HepG2 (cell line): ENCODE results near the gene SLC16A4. TPM values are rescaled to one million over a fixed set of nuclear protein-coding genes. Genes with fewer than 3 reads are reported as not detected.

Source experiments
- EP300 ChIP-seq, 3 experiments: sonication (generic) in 1 of 3; formaldehyde crosslinking in 1 of 3; IDR thresholded peaks; 2 replicates each; pipeline versions ENCODE4 v1.5.1 to v1.6.1; 2011 to 2020; ENCODE audit warnings: low read depth in 2 of 3, low read length in 2 of 3, borderline replicate concordance in 1 of 3, improper control_type of control experiment in 1 of 3, mild to moderate bottlenecking in 1 of 3, missing genetic modification reagents in 1 of 3, moderate library complexity in 1 of 3
- HES4 ChIP-seq: sonication (generic); formaldehyde crosslinking; IDR thresholded peaks from 2 replicates; pipeline ENCODE4 v1.9.0; 2021; ENCODE audit warnings: mild to moderate bottlenecking, missing genetic modification reagents, borderline replicate concordance
- HNF4G ChIP-seq, 2 experiments: sonication (generic) in 1 of 2; formaldehyde crosslinking in 1 of 2; IDR thresholded peaks; 2 replicates each; pipeline versions ENCODE4 v1.4.0 to v1.6.1; 2011 to 2020; ENCODE audit warnings: borderline replicate concordance in 2 of 2, low read depth in 2 of 2, mild to moderate bottlenecking in 2 of 2, low read length in 1 of 2, missing genetic modification reagents in 1 of 2, moderate library complexity in 1 of 2
- JUNB ChIP-seq: sonication (generic); formaldehyde crosslinking; IDR thresholded peaks from 2 replicates; pipeline ENCODE4 v1.8.0; 2022; ENCODE audit warnings: missing genetic modification reagents, mild to moderate bottlenecking, borderline replicate concordance
- KDM2A ChIP-seq: sonication (generic); formaldehyde crosslinking; IDR thresholded peaks from 2 replicates; pipeline ENCODE4 v1.4.0; 2020; ENCODE audit warnings: low read depth, missing genetic modification reagents, borderline replicate concordance
- MYNN ChIP-seq: sonication (generic); formaldehyde crosslinking; IDR thresholded peaks from 2 replicates; pipeline ENCODE4 v1.4.0; 2020; ENCODE audit warnings: mild to moderate bottlenecking, low read depth, missing genetic modification reagents
- NFRKB ChIP-seq: fragments of 450-650 bp; IDR thresholded peaks from 2 replicates; pipeline ENCODE4 v1.6.1; 2017
- PHF5A ChIP-seq: IDR thresholded peaks from one replicate; pipeline ENCODE4 v1.6.1; 2018; ENCODE audit warnings: low read depth, missing genetic modification reagents; ENCODE audit not compliant: unreplicated experiment
- POLR2AphosphoS5 ChIP-seq: IDR thresholded peaks from 2 replicates; pipeline ENCODE4 v1.6.1; 2012; ENCODE audit warnings: low read depth, low read length
- POLR2G ChIP-seq: fragments of 200-400 bp; formaldehyde crosslinking; IDR thresholded peaks from 2 replicates; pipeline ENCODE4 v1.6.1; 2018; ENCODE audit warnings: mild to moderate bottlenecking, low read depth, low read length, moderate library complexity
- RCOR2 ChIP-seq: IDR thresholded peaks from 2 replicates; pipeline ENCODE4 v1.6.1; 2016; ENCODE audit warnings: missing biosample characterization, missing genetic modification reagents
- RXRB ChIP-seq: IDR thresholded peaks from 2 replicates; pipeline ENCODE4 v1.6.1; 2016; ENCODE audit warnings: borderline replicate concordance, missing genetic modification reagents, missing compliant biosample characterization
- SMAD3 ChIP-seq: sonication (generic); formaldehyde crosslinking; IDR thresholded peaks from 2 replicates; pipeline ENCODE4 v1.4.0; 2020; ENCODE audit warnings: missing genetic modification reagents
- SMYD3 ChIP-seq: sonication (generic); formaldehyde crosslinking; IDR thresholded peaks from 2 replicates; pipeline ENCODE4 v1.8.1; 2023; ENCODE audit warnings: mild to moderate bottlenecking, missing genetic modification reagents
- TBX2 ChIP-seq: sonication (generic); formaldehyde crosslinking; IDR thresholded peaks from 2 replicates; pipeline ENCODE4 v1.5.0; 2020; ENCODE audit warnings: missing genetic modification reagents, mild to moderate bottlenecking, borderline replicate concordance
- ZBTB7B ChIP-seq: sonication (generic); formaldehyde crosslinking; IDR thresholded peaks from 2 replicates; pipeline ENCODE4 v1.4.0; 2020; ENCODE audit warnings: missing genetic modification reagents
- ZNF235 ChIP-seq: sonication (generic); formaldehyde crosslinking; IDR thresholded peaks from 2 replicates; pipeline ENCODE4 v1.8.1; 2023; ENCODE audit warnings: mild to moderate bottlenecking, missing genetic modification reagents, borderline replicate concordance
- ZNF343 ChIP-seq: sonication (generic); formaldehyde crosslinking; IDR thresholded peaks from 2 replicates; pipeline ENCODE4 v1.4.0; 2020; ENCODE audit warnings: mild to moderate bottlenecking, missing genetic modification reagents
- ZNF496 ChIP-seq: sonication (generic); formaldehyde crosslinking; IDR thresholded peaks from 2 replicates; pipeline ENCODE4 v1.8.1; 2023; ENCODE audit warnings: mild to moderate bottlenecking, moderate library complexity, missing genetic modification reagents; ENCODE audit not compliant: insufficient replicate concordance
- ZNF629 ChIP-seq: sonication (generic); formaldehyde crosslinking; conservative IDR thresholded peaks from 2 replicates; pipeline ENCODE4 v1.5.0; 2020; ENCODE audit warnings: missing genetic modification reagents
- ZNF652 ChIP-seq: IDR thresholded peaks from 2 replicates; pipeline ENCODE4 v1.6.1; 2016; ENCODE audit warnings: low read depth, borderline replicate concordance
- ZNF737 ChIP-seq: sonication (generic); formaldehyde crosslinking; IDR thresholded peaks from 2 replicates; pipeline ENCODE4 v1.5.0; 2020; ENCODE audit warnings: missing genetic modification reagents, mild to moderate bottlenecking, borderline replicate concordance
- ZNF768 ChIP-seq: sonication (generic); formaldehyde crosslinking; IDR thresholded peaks from 2 replicates; pipeline ENCODE4 v1.4.0; 2020; ENCODE audit warnings: missing genetic modification reagents
- ZNF792 ChIP-seq: IDR thresholded peaks from 2 replicates; pipeline ENCODE4 v1.6.1; 2016
- ZSCAN25 ChIP-seq: sonication (generic); formaldehyde crosslinking; IDR thresholded peaks from 2 replicates; pipeline ENCODE4 v1.8.0; 2022; ENCODE audit warnings: mild to moderate bottlenecking, missing genetic modification reagents
- polyA plus RNA-seq, 8 experiments: library from polyadenylated mRNA; depleted of rRNA in 3 of 8; stranded (reverse) in 7 of 8; unstranded in 1 of 8; fragments of >200 nt; fragmentation: Illumina TruSeq in 4 of 8; extraction: Trizol in 4 of 8; gene quantifications; 2 replicates each; pipeline versions ENCODE4 v1.2.1 to v1.2.3, GENCODE V29; 2011 to 2016; ENCODE audit warnings: low read depth in 4 of 8, missing spikeins in 1 of 8, mixed read lengths in 1 of 8; ENCODE audit not compliant: insufficient read depth in 1 of 8
- total RNA-seq, 5 experiments: library from RNA; depleted of rRNA; stranded (reverse); fragments of >200 nt; fragmentation: Illumina TruSeq; extraction: Trizol; gene quantifications; 2 replicates each; pipeline ENCODE4 v1.2.3, GENCODE V29; 2016; ENCODE audit warnings: low read depth in 1 of 5
- TF ChIP-seq, protein P1 (sequence below): sonication (generic); IDR thresholded peaks from 2 replicates; pipeline ENCODE4 v1.6.1; 2016; ENCODE audit warnings: low read depth, borderline replicate concordance
- TF ChIP-seq, protein P2 (sequence below): IDR thresholded peaks from 2 replicates; pipeline ENCODE4 v1.6.1; 2016
- TF ChIP-seq, protein P3 (sequence below): sonication (generic); formaldehyde crosslinking; conservative IDR thresholded peaks from 2 replicates; pipeline ENCODE4 v1.8.0; 2022; ENCODE audit warnings: mild to moderate bottlenecking, moderate library complexity, missing genetic modification reagents

Gene SLC16A4
- total and polyA plus RNA-seq, 2 of the 13 experiments (the other 11 are each of a cell fraction or from before 2014, with no cell fraction given): 1.1 to 1.5 TPM

DNA sequence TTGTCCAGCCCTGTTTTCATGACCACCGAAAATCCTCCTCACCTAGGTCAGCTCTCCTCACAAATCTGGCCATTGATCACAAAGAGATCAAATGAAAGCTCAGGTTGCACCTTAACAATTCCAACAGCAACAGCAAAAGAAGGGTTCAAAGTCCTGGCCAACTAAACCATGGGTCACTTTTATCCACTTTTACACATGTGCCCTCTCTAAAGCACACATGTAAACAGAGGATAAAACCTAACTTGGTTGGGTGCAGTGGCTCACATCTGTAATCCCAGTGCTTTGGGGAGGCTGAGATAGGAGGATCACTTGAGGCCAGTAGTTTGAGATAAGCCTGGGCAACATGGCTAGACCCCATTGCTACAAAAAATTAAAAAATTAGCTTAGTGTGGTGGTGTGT lies 55.6 kb downstream of the SLC16A4 start (continued):
- TF ChIP-seq RCOR2 (CRISPR knock-in tag) (no peak), PHF5A (CRISPR knock-in tag) (no peak), NFRKB (no peak), ZNF768 (no peak), POLR2AphosphoS5 (no peak), EP300 (IDR thresholded peaks at IDR 0.05; ENCODE audit: low read depth in 2 of 2, low read length in 2 of 2) (peak in 1 of 2 experiments; percentile 46; a peak in 1 of 4 replicates), EP300 (CRISPR knock-in tag; IDR thresholded peaks at IDR 0.05; ENCODE audit: borderline replicate concordance) (no peak), ZNF792 (CRISPR knock-in tag) (no peak), HNF4G (IDR thresholded peaks at IDR 0.05; ENCODE audit: borderline replicate concordance, low read depth, low read length) (peak; percentile 43; the same call in 1 of the 2 replicates), HNF4G (CRISPR knock-in tag; IDR thresholded peaks at IDR 0.05; ENCODE audit: borderline replicate concordance, low read depth) (no peak; the same call in 1 of the 2 replicates), ZBTB7B (CRISPR knock-in tag) (no peak), ZNF496 (CRISPR knock-in tag) (no peak), ZNF737 (CRISPR knock-in tag) (no peak), MYNN (no peak), ZSCAN25 (CRISPR knock-in tag) (no peak), ZNF652 (CRISPR knock-in tag) (no peak), HES4 (CRISPR knock-in tag) (no peak), RXRB (CRISPR knock-in tag) (peak; percentile 51; the same call in 1 of the 2 replicates), SMYD3 (CRISPR knock-in tag) (no peak), TBX2 (CRISPR knock-in tag) (peak; percentile 50; the same call in 1 of the 2 replicates), ZNF629 (CRISPR knock-in tag) (no peak), SMAD3 (CRISPR knock-in tag) (no peak), KDM2A (no peak), ZNF343 (CRISPR knock-in tag) (no peak), POLR2G (no peak), ZNF235 (no peak), JUNB (CRISPR knock-in tag) (no peak)
- TF ChIP-seq, protein P1, sequence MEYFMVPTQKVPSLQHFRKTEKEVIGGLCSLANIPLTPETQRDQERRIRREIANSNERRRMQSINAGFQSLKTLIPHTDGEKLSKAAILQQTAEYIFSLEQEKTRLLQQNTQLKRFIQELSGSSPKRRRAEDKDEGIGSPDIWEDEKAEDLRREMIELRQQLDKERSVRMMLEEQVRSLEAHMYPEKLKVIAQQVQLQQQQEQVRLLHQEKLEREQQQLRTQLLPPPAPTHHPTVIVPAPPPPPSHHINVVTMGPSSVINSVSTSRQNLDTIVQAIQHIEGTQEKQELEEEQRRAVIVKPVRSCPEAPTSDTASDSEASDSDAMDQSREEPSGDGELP: no peak
- TF ChIP-seq, protein P2, sequence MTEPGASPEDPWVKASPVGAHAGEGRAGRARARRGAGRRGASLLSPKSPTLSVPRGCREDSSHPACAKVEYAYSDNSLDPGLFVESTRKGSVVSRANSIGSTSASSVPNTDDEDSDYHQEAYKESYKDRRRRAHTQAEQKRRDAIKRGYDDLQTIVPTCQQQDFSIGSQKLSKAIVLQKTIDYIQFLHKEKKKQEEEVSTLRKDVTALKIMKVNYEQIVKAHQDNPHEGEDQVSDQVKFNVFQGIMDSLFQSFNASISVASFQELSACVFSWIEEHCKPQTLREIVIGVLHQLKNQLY (CRISPR knock-in tag): no peak
- TF ChIP-seq, protein P3, sequence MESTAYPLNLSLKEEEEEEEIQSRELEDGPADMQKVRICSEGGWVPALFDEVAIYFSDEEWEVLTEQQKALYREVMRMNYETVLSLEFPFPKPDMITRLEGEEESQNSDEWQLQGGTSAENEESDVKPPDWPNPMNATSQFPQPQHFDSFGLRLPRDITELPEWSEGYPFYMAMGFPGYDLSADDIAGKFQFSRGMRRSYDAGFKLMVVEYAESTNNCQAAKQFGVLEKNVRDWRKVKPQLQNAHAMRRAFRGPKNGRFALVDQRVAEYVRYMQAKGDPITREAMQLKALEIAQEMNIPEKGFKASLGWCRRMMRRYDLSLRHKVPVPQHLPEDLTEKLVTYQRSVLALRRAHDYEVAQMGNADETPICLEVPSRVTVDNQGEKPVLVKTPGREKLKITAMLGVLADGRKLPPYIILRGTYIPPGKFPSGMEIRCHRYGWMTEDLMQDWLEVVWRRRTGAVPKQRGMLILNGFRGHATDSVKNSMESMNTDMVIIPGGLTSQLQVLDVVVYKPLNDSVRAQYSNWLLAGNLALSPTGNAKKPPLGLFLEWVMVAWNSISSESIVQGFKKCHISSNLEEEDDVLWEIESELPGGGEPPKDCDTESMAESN (CRISPR knock-in tag): no peak
